GM06990 (cell line): ENCODE data around the gene GPR173.
A peak's percentile ranks its signal among the peaks of the same experiment; 100 is the strongest.

Experiments used
- DNase-seq: peaks from one replicate; pipeline ENCODE4 v3.0.0-alpha.2; 2011; ENCODE audit not compliant: insufficient read length; ENCODE audit errors: extremely low read depth
- H3K27me3 ChIP-seq: replicated peaks from 2 replicates; pipeline ENCODE4 v1.6.0; 2011; ENCODE audit warnings: low read length; ENCODE audit not compliant: control insufficient read depth, insufficient read depth
- H3K36me3 ChIP-seq: 2 replicates; pipeline ENCODE4 v1.5.1; 2011; ENCODE audit warnings: low read length; ENCODE audit not compliant: control insufficient read depth, insufficient read depth
- H3K4me3 ChIP-seq: replicated peaks from 2 replicates; pipeline ENCODE4 v1.5.1; 2011; ENCODE audit warnings: low read depth, mild to moderate bottlenecking, control low read depth, low read length
- CTCF ChIP-seq: IDR thresholded peaks from 2 replicates; pipeline ENCODE4 v1.5.1; 2011; ENCODE audit warnings: low read length, control low read depth, mild to moderate bottlenecking, inconsistent platforms; ENCODE audit not compliant: insufficient read depth, poor library complexity, severe bottlenecking

Gene GPR173

DNA sequence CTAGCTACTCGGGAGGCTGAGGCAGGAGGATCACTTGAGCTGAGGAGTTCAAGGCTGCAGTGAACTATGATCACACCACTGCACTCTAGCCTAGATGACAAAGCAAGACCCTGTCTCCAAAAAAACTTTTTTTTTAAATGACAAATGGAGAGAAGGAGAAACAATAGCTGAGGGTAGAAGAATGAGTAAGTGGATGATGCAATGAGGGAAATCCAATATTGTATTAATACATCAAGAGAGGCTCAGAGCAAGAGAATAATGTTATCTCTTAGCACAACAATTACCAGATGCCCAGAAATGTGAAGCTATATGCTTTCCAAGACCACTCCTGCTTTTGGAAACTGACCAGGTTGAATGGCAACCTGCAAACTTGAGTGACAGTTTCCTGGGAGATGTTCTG lies 19.9 kb upstream of the GPR173 start:
- DNase-seq, result no peak
- Histone ChIP-seq H3K27me3 (no peaks in the 10 kb centered on the region), H3K4me3 (no peak overlapping the region), H3K36me3 (no peaks in the 10 kb centered on the region)
- TF ChIP-seq CTCF, result no peak

DNA sequence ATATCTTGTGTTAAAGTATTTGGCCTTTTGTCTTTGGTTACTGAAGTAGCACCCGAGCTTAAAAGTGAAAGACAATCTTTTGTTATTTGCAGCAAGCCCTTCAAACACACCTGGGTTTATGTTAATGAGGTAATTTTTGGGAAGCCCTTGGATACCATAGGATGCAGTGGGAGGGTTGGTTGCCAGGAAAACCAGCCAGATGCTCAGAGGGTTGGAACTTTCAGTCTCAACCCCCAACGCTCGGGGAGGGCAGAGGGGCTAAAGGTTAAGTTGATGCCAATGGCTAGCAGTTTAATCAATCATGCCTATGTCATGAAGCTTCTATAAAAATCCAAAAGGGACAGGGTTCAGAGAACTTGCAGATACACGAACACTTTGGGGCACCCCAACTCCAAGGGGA lies 17.2 kb upstream of the GPR173 start:
- Histone ChIP-seq H3K27me3 (no peaks in the 10 kb centered on the region), H3K36me3 (no peaks in the 10 kb centered on the region), H3K4me3 (no peak overlapping the region)
- TF ChIP-seq CTCF, result no peak
- DNase-seq, result no peak

DNA sequence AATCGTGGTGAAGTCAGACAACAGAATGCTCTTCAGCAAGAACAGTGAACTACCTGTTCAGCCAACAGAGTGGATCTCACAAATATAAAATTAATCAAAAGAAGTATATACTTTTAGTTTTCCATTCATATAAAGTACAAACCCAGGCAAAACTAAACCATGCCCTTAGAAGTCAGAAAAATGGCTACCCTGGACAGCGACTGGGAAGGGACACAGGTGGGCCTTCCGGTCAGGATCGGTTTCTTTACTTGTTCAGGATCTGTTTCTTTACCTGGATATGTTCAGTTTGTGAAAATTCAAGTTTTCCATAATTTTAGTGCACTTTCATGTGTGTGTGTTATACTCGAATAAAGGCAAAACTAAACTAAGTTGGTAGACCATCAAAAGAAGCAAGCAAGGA lies 12.4 kb upstream of the GPR173 start:
- Histone ChIP-seq H3K36me3 (no peaks in the 10 kb centered on the region), H3K4me3 (no peak overlapping the region), H3K27me3 (no peaks in the 10 kb centered on the region)
- DNase-seq, result no peak
- no peak for TF ChIP-seq CTCF

- Histone ChIP-seq H3K36me3 (no peaks in the 10 kb centered on the region), H3K27me3 (no peaks in the 10 kb centered on the region), H3K4me3 (no peak overlapping the region)
- no peak for TF ChIP-seq CTCF
- DNase-seq, result no peak
Observed at GRCh38 chrX:53039236-53039635, 9.4 kb upstream of the GPR173 start.

- no peak for DNase-seq
- no peak for TF ChIP-seq CTCF
- H3K36me3 ChIP-seq, result no peaks in the 10 kb centered on the region
- no peak overlapping the region for H3K4me3 ChIP-seq
- H3K27me3 ChIP-seq, result no peaks in the 10 kb centered on the region; the same call in 1 of the 2 replicates
Observed at GRCh38 chrX:53044995-53045394, 3.6 kb upstream of the GPR173 start.

GRCh38 chrX:53047228-53047627 lies 1.4 kb upstream of the GPR173 start:
- no peak for DNase-seq
- Histone ChIP-seq H3K4me3 (no peak overlapping the region), H3K36me3 (no peaks in the 10 kb centered on the region), H3K27me3 (no peaks in the 10 kb centered on the region; the same call in 1 of the 2 replicates)
- TF ChIP-seq CTCF, result peak; percentile 26
